SK-N-SH treated with all-trans-retinoic acid at 6 μM for 48 hours (cell line): Measurements from ENCODE around the gene KDR.

Experiments
- ATAC-seq: fragments of 200-7000 bp; cut with Tn5 transposase; 3 replicates; pipeline ENCODE4 v1.9.1; 2020; ENCODE audit warnings: mild to moderate bottlenecking, moderate library complexity
- ARNTL ChIP-seq: fragments of 450-650 bp; formaldehyde crosslinking; IDR thresholded peaks from 2 replicates; pipeline ENCODE4 v1.5.0; 2020; ENCODE audit warnings: low read depth, mild to moderate bottlenecking, moderate library complexity, borderline replicate concordance
- BACH2 ChIP-seq: fragments of 250-450 bp; sonication (Bioruptor Pico); IDR thresholded peaks from 2 replicates; pipeline ENCODE4 v1.9.0; 2021; ENCODE audit warnings: mild to moderate bottlenecking, borderline replicate concordance
- CREB5 ChIP-seq: fragments of 250-450 bp; sonication (Bioruptor Pico); IDR thresholded peaks from 2 replicates; pipeline ENCODE4 v1.5.1; 2020; ENCODE audit warnings: low read depth, mild to moderate bottlenecking, moderate library complexity
- CSRNP3 ChIP-seq: fragments of 250-450 bp; sonication (Bioruptor Pico); IDR thresholded peaks from 2 replicates; pipeline ENCODE4 v1.5.1; 2021; ENCODE audit warnings: mild to moderate bottlenecking, moderate library complexity
- ESRRG ChIP-seq: fragments of 250-450 bp; sonication (Bioruptor Pico); IDR thresholded peaks from 2 replicates; pipeline ENCODE4 v1.6.1; 2021; ENCODE audit warnings: mild to moderate bottlenecking
- GLIS3 ChIP-seq: fragments of 250-450 bp; sonication (Bioruptor Pico); IDR thresholded peaks from 2 replicates; pipeline ENCODE4 v1.5.0; 2020; ENCODE audit warnings: mild to moderate bottlenecking, moderate library complexity
- ISL1 ChIP-seq: fragments of 250-450 bp; sonication (Bioruptor Pico); IDR thresholded peaks from 2 replicates; pipeline ENCODE4 v2.1.2; 2022; ENCODE audit warnings: mild to moderate bottlenecking, moderate library complexity
- OSR1 ChIP-seq: fragments of 250-450 bp; sonication (Bioruptor Pico); IDR thresholded peaks from 2 replicates; pipeline ENCODE4 v1.8.0; 2022; ENCODE audit warnings: moderate library complexity, mild to moderate bottlenecking, inconsistent platforms
- PATZ1 ChIP-seq: fragments of 250-450 bp; sonication (Bioruptor Pico); IDR thresholded peaks from 2 replicates; pipeline ENCODE4 v1.8.0; 2020; ENCODE audit warnings: mild to moderate bottlenecking, moderate library complexity, borderline replicate concordance
- POU6F1 ChIP-seq: fragments of 250-450 bp; sonication (Bioruptor Pico); IDR thresholded peaks from 2 replicates; pipeline ENCODE4 v1.8.0; 2021; ENCODE audit warnings: low read depth, mild to moderate bottlenecking, moderate library complexity, borderline replicate concordance
- PPARA ChIP-seq: fragments of 250-450 bp; sonication (Bioruptor Pico); IDR thresholded peaks from 2 replicates; pipeline ENCODE4 v1.5.0; 2020; ENCODE audit warnings: mild to moderate bottlenecking, borderline replicate concordance
- RARB ChIP-seq: fragments of 250-450 bp; sonication (Bioruptor Pico); IDR thresholded peaks from 2 replicates; pipeline ENCODE4 v1.8.0; 2021; ENCODE audit warnings: mild to moderate bottlenecking, moderate library complexity
- SNAI2 ChIP-seq: fragments of 250-450 bp; sonication (Bioruptor Pico); IDR thresholded peaks from 2 replicates; pipeline ENCODE4 v1.5.0; 2020; ENCODE audit warnings: mild to moderate bottlenecking, moderate library complexity
- TCF4 ChIP-seq: fragments of 250-450 bp; sonication (Bioruptor Pico); IDR thresholded peaks from 2 replicates; pipeline ENCODE4 v1.8.0; 2021; ENCODE audit warnings: mild to moderate bottlenecking, moderate library complexity, borderline replicate concordance
- TOX ChIP-seq: fragments of 250-450 bp; sonication (Bioruptor Pico); IDR thresholded peaks from 2 replicates; pipeline ENCODE4 v1.8.0; 2021; ENCODE audit warnings: mild to moderate bottlenecking, moderate library complexity, borderline replicate concordance
- TSHZ2 ChIP-seq: fragments of 250-450 bp; sonication (Bioruptor Pico); IDR thresholded peaks from 2 replicates; pipeline ENCODE4 v1.5.0; 2020; ENCODE audit warnings: mild to moderate bottlenecking, moderate library complexity
- ZC3H10 ChIP-seq: fragments of 250-450 bp; sonication (Bioruptor Pico); IDR thresholded peaks from 2 replicates; pipeline ENCODE4 v1.5.1; 2021; ENCODE audit warnings: mild to moderate bottlenecking, moderate library complexity
- ZNF70 ChIP-seq: fragments of 450-650 bp; formaldehyde crosslinking; IDR thresholded peaks from 2 replicates; pipeline ENCODE4 v1.5.0; 2020; ENCODE audit warnings: mild to moderate bottlenecking, moderate library complexity
- ZNF8 ChIP-seq: fragments of 450-650 bp; formaldehyde crosslinking; IDR thresholded peaks from 2 replicates; pipeline ENCODE4 v1.5.0; 2020; ENCODE audit warnings: mild to moderate bottlenecking, moderate library complexity

The KDR gene

GRCh38 chr4:55118397-55118796, 7.0 kb downstream of the KDR start:
- ATAC-seq: no peak
- no peak for TF ChIP-seq ZNF8 (CRISPR knock-in tag)
- no peak for TF ChIP-seq CREB5 (CRISPR knock-in tag)
- TF ChIP-seq CSRNP3 (CRISPR knock-in tag): no peak
- no peak for TF ChIP-seq POU6F1 (CRISPR knock-in tag)
- no peak for TF ChIP-seq TSHZ2
- no peak for TF ChIP-seq ESRRG (CRISPR knock-in tag)
- TF ChIP-seq TCF4: no peak
- TF ChIP-seq OSR1 (CRISPR knock-in tag): no peak
- TF ChIP-seq ZC3H10 (CRISPR knock-in tag): no peak
- TF ChIP-seq GLIS3 (CRISPR knock-in tag): no peak
- TF ChIP-seq, all 23 proteins: peak for 0

- no peak for ATAC-seq
- no peak for TF ChIP-seq ARNTL (CRISPR knock-in tag)
- no peak for TF ChIP-seq GLIS3 (CRISPR knock-in tag)
- no peak for TF ChIP-seq RARB
- no peak for TF ChIP-seq OSR1 (CRISPR knock-in tag)
- no peak for TF ChIP-seq ESRRG (CRISPR knock-in tag)
- no peak for TF ChIP-seq PATZ1 (CRISPR knock-in tag)
- no peak for TF ChIP-seq TSHZ2
- no peak for TF ChIP-seq ISL1 (CRISPR knock-in tag)
- TF ChIP-seq ZNF70 (CRISPR knock-in tag): no peak
- no peak for TF ChIP-seq BACH2 (CRISPR knock-in tag)
- TF ChIP-seq ZC3H10 (CRISPR knock-in tag): no peak
- TF ChIP-seq ZNF8 (CRISPR knock-in tag): no peak
- no peak for TF ChIP-seq SNAI2 (CRISPR knock-in tag)
- no peak for TF ChIP-seq CREB5 (CRISPR knock-in tag)
- no peak for TF ChIP-seq PPARA (CRISPR knock-in tag)
- TF ChIP-seq TOX: no peak
- TF ChIP-seq TCF4: no peak
- TF ChIP-seq POU6F1 (CRISPR knock-in tag): no peak
Observed at GRCh38 chr4:55117511-55117910, 7.9 kb downstream of the KDR start.
